Spleen (tissue), 7 donors: ENCODE results near the gene FRYL.
"Not testable (repeated sequence)": the region's sequence is repeated elsewhere in the genome, so short reads cannot be mapped to it uniquely, and the experiment has no call there.

ENCODE experiments used
- POLR2A ChIP-seq, 3 donors: fragments of 450-650 bp; IDR thresholded peaks; one replicate each; pipeline ENCODE4 v1.5.1; 2017; ENCODE audit warnings: antibody characterized with exemption in 3 of 3, mild to moderate bottlenecking in 1 of 3
- TF ChIP-seq, protein P1 (sequence below), 11 experiments: fragments of 200-600 bp in 7 of 11; fragments of 450-650 bp in 4 of 11; sonication (generic) in 4 of 11; IDR thresholded peaks in 8 of 11; conservative IDR thresholded peaks in 3 of 11; 1 replicate in 7 of 11; 2 replicates in 4 of 11; pipeline versions ENCODE4 v1.4.0 to v1.8.0; 2016 to 2021; ENCODE audit warnings: antibody characterized with exemption in 11 of 11, inconsistent platforms in 4 of 11, mild to moderate bottlenecking in 1 of 11
- donor health status: DM: no; HTN: no; CAD: no; lungs with moderate emphysema.
- donor health status: DM: no; HTN: no; CAD: no.
- donor health status: DM: no; HTN: no; CAD: no.

DNA sequence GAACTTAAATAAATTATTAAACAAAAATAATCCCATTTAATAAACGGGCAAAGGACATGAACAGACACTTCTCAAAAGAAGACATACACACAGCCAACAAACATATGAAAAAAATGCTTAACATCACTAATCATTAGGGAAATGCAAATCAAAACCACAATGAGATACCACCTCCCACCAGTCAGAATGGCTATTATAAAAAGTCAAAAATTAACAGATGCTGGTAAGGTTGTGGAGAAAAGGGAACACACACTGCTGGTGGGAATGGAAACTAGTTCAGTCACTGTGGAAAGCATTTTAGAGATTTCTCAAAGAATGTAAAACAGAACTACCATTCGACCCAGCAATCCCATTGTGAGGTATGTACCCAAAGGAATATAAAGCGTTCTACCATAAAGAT, 328.4 kb downstream of the FRYL start:
- TF ChIP-seq, protein P1, sequence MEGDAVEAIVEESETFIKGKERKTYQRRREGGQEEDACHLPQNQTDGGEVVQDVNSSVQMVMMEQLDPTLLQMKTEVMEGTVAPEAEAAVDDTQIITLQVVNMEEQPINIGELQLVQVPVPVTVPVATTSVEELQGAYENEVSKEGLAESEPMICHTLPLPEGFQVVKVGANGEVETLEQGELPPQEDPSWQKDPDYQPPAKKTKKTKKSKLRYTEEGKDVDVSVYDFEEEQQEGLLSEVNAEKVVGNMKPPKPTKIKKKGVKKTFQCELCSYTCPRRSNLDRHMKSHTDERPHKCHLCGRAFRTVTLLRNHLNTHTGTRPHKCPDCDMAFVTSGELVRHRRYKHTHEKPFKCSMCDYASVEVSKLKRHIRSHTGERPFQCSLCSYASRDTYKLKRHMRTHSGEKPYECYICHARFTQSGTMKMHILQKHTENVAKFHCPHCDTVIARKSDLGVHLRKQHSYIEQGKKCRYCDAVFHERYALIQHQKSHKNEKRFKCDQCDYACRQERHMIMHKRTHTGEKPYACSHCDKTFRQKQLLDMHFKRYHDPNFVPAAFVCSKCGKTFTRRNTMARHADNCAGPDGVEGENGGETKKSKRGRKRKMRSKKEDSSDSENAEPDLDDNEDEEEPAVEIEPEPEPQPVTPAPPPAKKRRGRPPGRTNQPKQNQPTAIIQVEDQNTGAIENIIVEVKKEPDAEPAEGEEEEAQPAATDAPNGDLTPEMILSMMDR (IDR thresholded peaks at IDR 0.05 in 8 of 11, conservative IDR thresholded peaks at IDR 0.05 in 3 of 11) = not testable (repeated sequence)
- not testable (repeated sequence) for TF ChIP-seq POLR2A (IDR thresholded peaks at IDR 0.05)
